HG03439 (cell line): Measurements from ENCODE around the gene FAU.
A peak's percentile ranks its signal among the peaks of the same experiment; 100 is the strongest.
"Not testable (repeated sequence)": the region's sequence is repeated elsewhere in the genome, so short reads cannot be mapped to it uniquely, and the experiment has no call there.

Source experiments
- ATAC-seq: cut with Tn5 transposase; IDR thresholded peaks from one replicate; pipeline ENCODE4 v1.9.1; 2021; ENCODE audit warnings: mild to moderate bottlenecking, moderate library complexity; ENCODE audit not compliant: unreplicated experiment

Gene FAU

GRCh38 chr11:65124480-65125196 is 2.7 kb upstream of the FAU start:
- no peak for ATAC-seq

DNA sequence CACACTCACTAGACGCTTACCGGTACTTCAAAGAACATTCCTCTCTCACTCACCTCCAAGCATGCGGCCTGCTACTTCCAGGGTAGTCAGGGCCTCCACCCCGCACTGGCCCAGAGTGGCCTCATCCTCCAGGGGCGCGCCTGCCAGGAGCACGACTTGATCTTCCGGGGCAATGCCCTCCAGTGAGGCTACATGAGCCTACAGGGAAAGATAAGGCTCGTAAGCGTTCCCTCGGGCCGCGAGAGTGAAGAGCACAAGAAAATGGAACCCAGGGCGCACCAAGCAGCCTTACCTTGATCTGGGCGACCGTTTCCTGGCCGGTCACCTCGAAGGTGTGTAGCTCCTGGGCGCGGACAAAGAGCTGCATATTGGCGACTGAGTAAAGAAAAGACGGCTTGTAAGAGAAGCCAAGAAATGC is 478 bp downstream of the FAU start:
- ATAC-seq = no peak

DNA sequence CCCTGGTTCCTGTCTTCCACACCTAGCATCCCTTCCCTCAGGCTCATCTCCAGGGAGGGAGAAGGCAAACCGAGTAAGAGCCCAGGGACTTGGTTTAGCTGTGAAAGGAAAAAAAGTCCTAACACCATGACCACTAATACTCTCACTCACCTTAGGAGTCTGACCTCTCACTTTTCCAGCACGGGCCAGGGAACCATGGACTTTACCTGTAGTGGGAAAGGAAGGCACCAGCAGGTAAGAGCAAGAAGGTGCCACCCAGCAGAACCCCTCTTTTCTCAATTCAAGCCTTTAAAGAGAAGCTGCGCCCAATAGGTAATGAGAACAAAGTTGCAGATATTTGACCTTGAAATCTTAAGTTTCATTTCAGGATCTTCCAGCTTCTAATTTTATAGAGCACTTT is 1.1 kb downstream of the FAU start:
- ATAC-seq = no peak

GRCh38 chr11:65119670-65119995 is 2.3 kb downstream of the FAU start:
- no peak for ATAC-seq

DNA sequence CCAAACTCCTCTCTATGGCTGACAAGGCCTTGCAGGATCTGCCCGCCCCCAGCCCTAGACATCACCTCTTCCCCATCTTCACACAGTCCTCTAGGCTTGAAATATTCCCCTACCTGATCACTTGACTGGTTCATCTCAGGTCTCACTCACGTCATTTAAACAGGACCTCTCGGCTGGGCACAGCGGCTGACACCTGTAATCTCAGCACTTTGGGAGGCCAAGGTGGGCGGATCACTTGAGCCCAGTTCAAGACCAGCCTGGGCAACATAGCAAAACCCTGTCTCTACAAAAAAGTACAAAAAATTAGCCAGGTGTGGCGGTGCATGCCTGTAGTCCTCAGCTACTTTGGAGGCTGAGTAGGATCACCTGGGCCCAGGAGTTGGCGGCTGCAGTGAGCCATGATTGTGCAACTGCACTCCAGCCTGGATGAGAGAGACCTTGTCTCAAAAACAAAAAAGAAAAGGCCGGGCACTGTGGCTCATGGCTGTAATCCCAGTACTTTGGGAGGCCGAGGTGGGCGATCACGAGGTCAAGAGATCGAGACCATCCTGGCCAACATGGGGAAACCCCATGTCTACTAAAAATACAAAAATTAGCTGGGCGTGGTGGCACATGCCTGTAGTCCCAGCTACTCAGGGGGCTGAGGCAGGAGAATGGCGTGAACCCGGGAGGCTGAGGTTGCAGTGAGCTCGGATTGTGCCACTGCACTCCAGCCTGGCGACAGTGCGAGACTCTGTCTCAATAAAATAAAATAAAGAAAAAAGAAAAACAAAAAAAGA is 2.9 kb downstream of the FAU start:
- ATAC-seq = not testable (repeated sequence)

- ATAC-seq = no peak
Observed at GRCh38 chr11:65118097-65118837, 3.7 kb downstream of the FAU start.

GRCh38 chr11:65117206-65118096 is 4.5 kb downstream of the FAU start, which contains the start of gene ZNHIT2:
Gene ZNHIT2 (minus strand): TSS chr11:65117701. CDS start chr11:65117653, 48 bp downstream.
- peak; percentile 57 for ATAC-seq

- no peak for ATAC-seq
Observed at GRCh38 chr11:65116370-65117205, 5.3 kb downstream of the FAU start.

- no peak for ATAC-seq
Observed at GRCh38 chr11:65115361-65116082, 6.4 kb downstream of the FAU start.

DNA sequence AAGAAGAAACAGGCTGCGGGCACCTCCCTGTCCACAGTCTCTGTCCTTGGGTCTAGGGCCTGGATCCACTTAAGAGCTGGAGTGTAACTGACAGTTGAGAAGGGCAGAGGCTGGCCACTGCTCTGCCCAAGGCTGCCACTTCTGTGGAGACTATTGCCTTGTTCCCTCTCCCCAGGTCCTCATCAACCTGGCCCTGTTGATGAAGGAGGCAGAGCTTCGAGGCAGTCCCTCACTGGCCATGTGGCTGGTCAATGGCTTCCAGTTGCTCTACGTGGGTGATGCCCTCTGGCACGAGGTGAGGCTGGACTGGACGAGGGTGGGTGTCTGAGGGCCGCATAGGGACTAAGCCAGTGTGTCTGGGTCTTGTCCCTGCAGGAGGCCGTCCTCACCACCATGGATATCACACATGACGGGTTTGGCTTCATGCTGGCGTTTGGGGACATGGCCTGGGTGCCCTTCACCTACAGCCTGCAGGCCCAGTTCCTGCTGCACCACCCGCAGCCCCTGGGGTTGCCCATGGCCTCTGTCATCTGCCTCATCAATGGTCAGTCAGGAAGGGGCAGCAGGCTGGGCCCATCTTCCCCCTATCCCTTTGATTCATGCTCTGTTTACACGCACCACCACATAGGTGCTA is 7.3 kb downstream of the FAU start:
- no peak for ATAC-seq

- ATAC-seq = no peak
Observed at GRCh38 chr11:65113839-65114238, 8.1 kb downstream of the FAU start.

DNA sequence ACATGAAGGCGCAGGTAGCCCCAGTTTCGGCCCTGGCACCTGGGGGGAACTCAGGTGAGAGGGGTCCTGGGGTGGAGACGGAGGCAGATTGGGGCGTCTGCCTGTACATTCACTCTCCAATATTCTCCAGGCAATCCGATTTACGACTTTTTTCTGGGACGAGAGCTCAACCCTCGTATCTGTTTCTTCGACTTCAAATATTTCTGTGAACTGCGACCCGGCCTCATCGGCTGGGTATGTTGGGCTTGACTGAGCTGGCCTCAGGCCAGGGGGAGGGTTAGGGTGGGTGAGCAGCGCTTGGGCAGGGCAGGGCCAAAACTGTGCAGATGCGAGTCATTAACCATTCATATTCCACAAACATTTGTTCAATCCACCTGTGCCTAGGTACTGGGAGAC is 8.6 kb downstream of the FAU start:
- no peak for ATAC-seq

- ATAC-seq = peak; percentile 30
Observed at GRCh38 chr11:65112546-65113360, 9.2 kb downstream of the FAU start.

- ATAC-seq = peak; percentile 53
Observed at GRCh38 chr11:65111744-65112545, 10.0 kb downstream of the FAU start, which contains the start of gene TM7SF2. Gene TM7SF2 (plus strand): TSS chr11:65111872. CDS start chr11:65112016, 144 bp downstream.

DNA sequence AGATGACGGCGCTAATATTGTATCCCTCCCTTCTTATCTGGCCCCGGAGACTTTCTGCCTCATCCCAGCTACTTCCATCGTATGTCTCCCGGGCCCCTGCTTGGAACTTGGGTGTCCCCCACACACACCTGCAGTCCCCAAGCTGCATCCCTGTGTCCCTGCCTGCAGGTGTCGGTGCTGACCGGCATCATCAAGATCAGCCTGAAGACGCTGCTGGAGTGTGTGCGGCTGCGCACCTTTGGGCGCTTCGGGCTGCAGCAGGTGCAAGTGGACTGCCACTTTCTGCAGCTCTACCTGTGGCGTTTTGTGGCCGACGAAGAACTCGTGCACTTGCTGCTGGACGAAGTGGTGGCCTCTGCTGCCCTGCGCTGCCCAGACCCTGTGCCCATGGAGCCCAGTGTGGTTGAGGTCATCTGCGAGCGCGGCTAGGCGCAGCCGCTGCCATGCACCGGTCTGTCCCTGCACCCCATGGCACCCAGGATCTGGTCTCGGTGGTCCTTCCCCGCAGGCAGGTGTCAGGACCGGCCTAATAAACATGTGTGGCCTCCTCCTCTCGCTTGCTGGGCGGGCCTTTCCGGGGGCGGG is 10.7 kb downstream of the FAU start:
- ATAC-seq = no peak

DNA sequence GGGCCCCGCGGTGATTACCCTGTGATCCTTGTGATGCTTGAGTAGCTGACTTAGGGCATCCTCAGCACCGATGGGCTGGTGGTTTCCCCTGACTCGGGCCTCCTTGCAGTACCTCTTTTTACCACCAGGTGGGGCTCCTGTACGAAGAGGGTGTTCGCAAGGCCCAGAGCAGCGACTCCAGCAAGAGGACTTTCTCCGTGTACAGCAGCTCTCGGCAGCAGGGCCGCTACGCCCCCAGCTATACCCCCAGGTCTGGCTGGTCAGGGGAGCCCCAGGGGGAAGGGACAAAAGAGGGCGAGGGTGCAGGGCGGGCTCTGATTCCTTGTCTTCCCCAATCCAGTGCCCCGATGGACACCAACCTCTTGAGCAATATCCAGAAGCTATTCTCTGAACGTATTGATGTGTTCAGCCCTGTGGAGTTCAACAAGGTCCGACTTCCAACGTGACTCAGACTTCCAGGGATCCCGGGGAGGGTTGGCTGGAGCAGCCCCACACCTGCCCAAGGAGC is 11.5 kb downstream of the FAU start:
- ATAC-seq = no peak
